Keratinocyte (primary cell): ENCODE measurements around the gene ARID5B. TPM values are rescaled to one million over a fixed set of nuclear protein-coding genes. Genes with fewer than 3 reads are reported as not detected.

ENCODE experiments used
- DNase-seq: peaks from one replicate; pipeline ENCODE4 v3.0.0-alpha.2; 2011; ENCODE audit warnings: low read depth, missing footprints, low spot score
- FAIRE-seq: peaks from 2 replicates; lab custom pipeline; 2011; peaks lifted over from hg19 to GRCh38; lab: Jason Lieb, UNC
- H2AFZ ChIP-seq: 2 replicates; pipeline ENCODE4 v1.6.0; 2012; ENCODE audit warnings: low read length, control low read depth, inconsistent platforms; ENCODE audit not compliant: control insufficient read depth
- H3K27ac ChIP-seq: 2 replicates; pipeline ENCODE4 v1.5.1; 2011; ENCODE audit warnings: low read length; ENCODE audit not compliant: control insufficient read depth, insufficient read depth
- H3K27me3 ChIP-seq: 3 replicates; pipeline ENCODE4 v1.6.0; 2011; ENCODE audit warnings: low read length; ENCODE audit not compliant: control insufficient read depth, insufficient read depth; ENCODE audit errors: extremely low read depth
- H3K36me3 ChIP-seq, 2 experiments: 2 replicates in 1 of 2; 3 replicates in 1 of 2; pipeline ENCODE4 v1.5.1; 2011; ENCODE audit warnings: low read length in 2 of 2, mild to moderate bottlenecking in 1 of 2; ENCODE audit not compliant: control insufficient read depth in 2 of 2, insufficient read depth in 2 of 2; ENCODE audit errors: extremely low read depth in 1 of 2
- H3K4me1 ChIP-seq: 3 replicates; pipeline ENCODE4 v1.5.1; 2011; ENCODE audit warnings: low read length; ENCODE audit not compliant: control insufficient read depth, insufficient read depth; ENCODE audit errors: extremely low read depth
- H3K4me2 ChIP-seq: 3 replicates; pipeline ENCODE4 v1.6.0; 2011; ENCODE audit warnings: low read depth, low read length; ENCODE audit not compliant: control insufficient read depth, insufficient read depth; ENCODE audit errors: extremely low read depth
- H3K4me3 ChIP-seq, 3 experiments: fragments of 200-600 bp in 1 of 3; sonication (generic) in 1 of 3; 2 replicates in 2 of 3; 3 replicates in 1 of 3; pipeline ENCODE4 v1.5.1; 2011 to 2016; ENCODE audit warnings: low read length in 3 of 3, mild to moderate bottlenecking in 3 of 3, control low read depth in 2 of 3, inconsistent platforms in 1 of 3, low read depth in 1 of 3, mixed read lengths in 1 of 3, mixed run types in 1 of 3, moderate library complexity in 1 of 3; ENCODE audit not compliant: control insufficient read depth in 2 of 3, insufficient read depth in 2 of 3; ENCODE audit errors: extremely low read depth in 1 of 3
- H3K79me2 ChIP-seq: 2 replicates; pipeline ENCODE4 v1.6.0; 2012; ENCODE audit warnings: low read length; ENCODE audit not compliant: control insufficient read depth, insufficient read depth
- H3K9ac ChIP-seq: 3 replicates; pipeline ENCODE4 v1.6.0; 2011; ENCODE audit warnings: low read length; ENCODE audit not compliant: control insufficient read depth, insufficient read depth; ENCODE audit errors: extremely low read depth
- H3K9me1 ChIP-seq: 3 replicates; pipeline ENCODE4 v1.6.0; 2011; ENCODE audit warnings: low read length; ENCODE audit not compliant: control insufficient read depth, insufficient read depth; ENCODE audit errors: extremely low read depth
- H3K9me3 ChIP-seq: 2 replicates; pipeline ENCODE4 v1.5.1; 2012; ENCODE audit warnings: low read depth, low read length; ENCODE audit not compliant: control insufficient read depth
- H4K20me1 ChIP-seq: 3 replicates; pipeline ENCODE4 v1.6.0; 2011; ENCODE audit warnings: low read length; ENCODE audit not compliant: control insufficient read depth, insufficient read depth; ENCODE audit errors: extremely low read depth
- CTCF ChIP-seq, 3 experiments: IDR thresholded peaks in 1 of 3; conservative IDR thresholded peaks in 1 of 3; optimal IDR thresholded peaks in 1 of 3; 2 replicates in 2 of 3; 3 replicates in 1 of 3; pipeline versions ENCODE3 to v1.5.1; 2011; ENCODE audit warnings: low read length in 3 of 3, mild to moderate bottlenecking in 3 of 3, moderate library complexity in 2 of 3, control low read depth in 1 of 3, inconsistent platforms in 1 of 3; ENCODE audit not compliant: insufficient read depth in 2 of 3; ENCODE audit errors: extremely low read depth in 1 of 3
- EZH2 ChIP-seq: IDR thresholded peaks from one replicate; pipeline ENCODE4 v1.6.1; 2012; ENCODE audit warnings: inconsistent platforms, mild to moderate bottlenecking, low read length, moderate library complexity
- dilution Hi-C: fragments of 300-500 bp; cut with MboI; formaldehyde crosslinking; loops from one replicate; pipeline ENCODE4 v1.7.0; 2020; ENCODE audit warnings: low sequenced_read_pairs; ENCODE audit not compliant: extremely low pct_ligation_motif_present
- polyA plus RNA-seq, 5 experiments: library from polyadenylated mRNA; depleted of rRNA in 3 of 5; stranded (reverse) in 3 of 5; stranded (forward) in 1 of 5; unstranded in 1 of 5; fragments of >200 nt; gene quantifications; 1 replicate in 1 of 5; 2 replicates in 3 of 5; 3 replicates in 1 of 5; pipeline versions ENCODE4 v1.2.1 to v1.2.3, GENCODE V29; 2011 to 2012; ENCODE audit warnings: missing spikeins in 2 of 5, low read depth in 1 of 5, low replicate concordance in 1 of 5

The ARID5B gene
- polyA plus RNA-seq, 1 donor (not counting 4 experiments of a cell fraction or from before 2014, with no cell fraction given), result 7.0 TPM

GRCh38 chr10:61965703-61966395 lies 64.3 kb downstream of the ARID5B start:
- no peak for TF ChIP-seq CTCF (optimal IDR thresholded peaks at IDR 0.05 in 1 of 3, IDR thresholded peaks at IDR 0.05 in 1 of 3, conservative IDR thresholded peaks at IDR 0.05 in 1 of 3; ENCODE audit: extremely low read depth in 1 of 3, insufficient read depth in 2 of 3, low read length in 3 of 3)
- no peak for TF ChIP-seq EZH2
- H3K9me3 ChIP-seq, result no peaks in the 10 kb centered on the region
- dilution Hi-C loops, result no loop called here
- no peak overlapping the region for H3K9ac ChIP-seq
- no peaks in the 10 kb centered on the region for H3K4me1 ChIP-seq
- H3K79me2 ChIP-seq, result peaks cover 3% of the 10 kb centered on the region
- H3K36me3 ChIP-seq, result peaks cover 0 to 4% of the 10 kb centered on the region in 2 experiments
- H2AFZ ChIP-seq, result no peak overlapping the region
- H3K27me3 ChIP-seq, result no peaks in the 10 kb centered on the region
- FAIRE-seq, result no peak
- H4K20me1 ChIP-seq, result no peaks in the 10 kb centered on the region
- H3K4me3 ChIP-seq, result no peak overlapping the region
- H3K27ac ChIP-seq, result no peak overlapping the region
- H3K4me2 ChIP-seq, result no peak overlapping the region
- H3K9me1 ChIP-seq, result no peaks in the 10 kb centered on the region
- no peak for DNase-seq

- Histone ChIP-seq H3K4me1 (no peaks in the 10 kb centered on the region), H2AFZ (no peak overlapping the region), H3K9me3 (no peaks in the 10 kb centered on the region), H3K36me3 (peaks cover 0 to 2% of the 10 kb centered on the region in 2 experiments), H3K27me3 (no peaks in the 10 kb centered on the region), H4K20me1 (no peaks in the 10 kb centered on the region), H3K4me2 (no peak overlapping the region), H3K79me2 (peaks cover 3% of the 10 kb centered on the region), H3K9me1 (no peaks in the 10 kb centered on the region), H3K27ac (no peak overlapping the region), H3K4me3 (no peak overlapping the region), H3K9ac (no peak overlapping the region)
- dilution Hi-C loops, result no loop called here
- TF ChIP-seq EZH2, result no peak
- TF ChIP-seq CTCF (optimal IDR thresholded peaks at IDR 0.05 in 1 of 3, IDR thresholded peaks at IDR 0.05 in 1 of 3, conservative IDR thresholded peaks at IDR 0.05 in 1 of 3; ENCODE audit: extremely low read depth in 1 of 3, insufficient read depth in 2 of 3, low read length in 3 of 3), result no peak
- DNase-seq (no peak), FAIRE-seq (no peak)
These were observed 65.8 kb downstream of the ARID5B start for GRCh38 chr10:61967298-61967697.
